RWPE2 (cell line): ENCODE measurements around the gene KCND2.

ENCODE experiments used
- ATAC-seq: fragments of 200-7000 bp; cut with Tn5 transposase; 3 replicates; pipeline ENCODE4 v1.9.1; 2021; ENCODE audit warnings: low read depth
- DNase-seq: peaks from one replicate; pipeline ENCODE4 v3.0.0-alpha.2; 2020; ENCODE audit warnings: low spot score
- H3K27ac ChIP-seq: fragments of 450-650 bp; 2 replicates; pipeline ENCODE4 v1.5.1; 2017; ENCODE audit warnings: mild to moderate bottlenecking; ENCODE audit not compliant: poor library complexity, severe bottlenecking
- H3K27me3 ChIP-seq: fragments of 250-450 bp; sonication (Bioruptor Pico); 2 replicates; pipeline ENCODE4 v1.5.1; 2021; ENCODE audit warnings: mild to moderate bottlenecking, moderate library complexity; ENCODE audit not compliant: insufficient read depth, poor library complexity, severe bottlenecking
- H3K36me3 ChIP-seq: fragments of 250-450 bp; sonication (Bioruptor Pico); 2 replicates; pipeline ENCODE4 v1.5.1; 2020; ENCODE audit warnings: low read depth, mild to moderate bottlenecking, moderate library complexity
- H3K4me1 ChIP-seq: fragments of 250-450 bp; sonication (Bioruptor Pico); 2 replicates; pipeline ENCODE4 v1.5.1; 2021; ENCODE audit warnings: mild to moderate bottlenecking, moderate library complexity; ENCODE audit not compliant: insufficient read depth, poor library complexity, severe bottlenecking
- H3K4me3 ChIP-seq: fragments of 250-450 bp; sonication (Bioruptor Pico); 2 replicates; pipeline ENCODE4 v1.5.1; 2021; ENCODE audit warnings: mild to moderate bottlenecking, moderate library complexity; ENCODE audit not compliant: severe bottlenecking
- H3K9me3 ChIP-seq: fragments of 250-450 bp; sonication (Bioruptor Pico); 2 replicates; pipeline ENCODE4 v1.5.1; 2021; ENCODE audit warnings: mild to moderate bottlenecking, moderate library complexity; ENCODE audit not compliant: severe bottlenecking
- CTCF ChIP-seq: fragments of 450-650 bp; IDR thresholded peaks from one replicate; pipeline ENCODE4 v1.5.1; 2017; ENCODE audit warnings: mild to moderate bottlenecking, moderate library complexity; ENCODE audit not compliant: poor library complexity, severe bottlenecking

Gene KCND2

GRCh38 chr7:120276720-120277119, 3.7 kb downstream of the KCND2 start:
- no peak for ATAC-seq
- no peak overlapping the region for H3K4me3 ChIP-seq
- no peak for DNase-seq

GRCh38 chr7:120278773-120279172, 5.8 kb downstream of the KCND2 start:
- Histone ChIP-seq H3K27ac (no peak overlapping the region), H3K9me3 (no peaks in the 10 kb centered on the region), H3K36me3 (no peaks in the 10 kb centered on the region), H3K4me3 (no peak overlapping the region), H3K4me1 (no peaks in the 10 kb centered on the region), H3K27me3 (peaks cover 8% of the 10 kb centered on the region)
- no peak for DNase-seq
- no peak for ATAC-seq
- TF ChIP-seq CTCF = no peak

More at GRCh38 chr7:120276720-120277119, 3.7 kb downstream of the KCND2 start:
- H3K36me3 ChIP-seq = no peaks in the 10 kb centered on the region
- H3K4me1 ChIP-seq = no peaks in the 10 kb centered on the region
- no peak for TF ChIP-seq CTCF
- H3K27me3 ChIP-seq = peaks cover 25% of the 10 kb centered on the region
- no peaks in the 10 kb centered on the region for H3K9me3 ChIP-seq
- no peak overlapping the region for H3K27ac ChIP-seq

- H3K27me3 ChIP-seq = no peaks in the 10 kb centered on the region
- no peaks in the 10 kb centered on the region for H3K36me3 ChIP-seq
- no peak for DNase-seq
- no peaks in the 10 kb centered on the region for H3K4me1 ChIP-seq
- no peak overlapping the region for H3K4me3 ChIP-seq
- TF ChIP-seq CTCF = no peak
- H3K9me3 ChIP-seq = no peaks in the 10 kb centered on the region
- no peak overlapping the region for H3K27ac ChIP-seq
- no peak for ATAC-seq
Measured at GRCh38 chr7:120280743-120281142, 7.8 kb downstream of the KCND2 start.

GRCh38 chr7:120293027-120293426, 20.1 kb downstream of the KCND2 start:
- ATAC-seq (no peak), DNase-seq (no peak)
- Histone ChIP-seq H3K4me3 (no peak overlapping the region), H3K27me3 (no peaks in the 10 kb centered on the region), H3K27ac (no peak overlapping the region), H3K4me1 (no peaks in the 10 kb centered on the region), H3K9me3 (no peaks in the 10 kb centered on the region), H3K36me3 (no peaks in the 10 kb centered on the region)
- TF ChIP-seq CTCF = no peak

- no peaks in the 10 kb centered on the region for H3K4me1 ChIP-seq
- TF ChIP-seq CTCF = no peak
- H3K27me3 ChIP-seq = no peaks in the 10 kb centered on the region
- no peaks in the 10 kb centered on the region for H3K36me3 ChIP-seq
- H3K4me3 ChIP-seq = no peak overlapping the region
- ATAC-seq (no peak), DNase-seq (no peak)
- no peaks in the 10 kb centered on the region for H3K9me3 ChIP-seq
- H3K27ac ChIP-seq = no peak overlapping the region
Measured at GRCh38 chr7:120302190-120302589, 29.2 kb downstream of the KCND2 start.
